ENCODE results near the gene BMAL1.

- TF ChIP-seq CTCF (IDR thresholded peaks at IDR 0.05) (no peak), POLR2A (IDR thresholded peaks at IDR 0.05) (no peak), EP300 (IDR thresholded peaks at IDR 0.05) (no peak)
Observed at GRCh38 chr11:13287681-13288080, 10.1 kb downstream of the BMAL1 start.

Data from sigmoid colon (tissue), 4 donors.